A549 (cell line): ENCODE results near the gene P2RY13. TPM values are rescaled to one million over a fixed set of nuclear protein-coding genes. Genes with fewer than 3 reads are reported as not detected.

Experiments used
- ATAC-seq, 2 experiments: fragments of 200-7000 bp in 1 of 2; fragments of >200 bp in 1 of 2; cut with Nextera tagmentation in 1 of 2; cut with Tn5 transposase in 1 of 2; 3 replicates each; pipeline versions ENCODE4 v1.8.0 to v1.9.1; 2018 to 2020; ENCODE audit warnings: mild to moderate bottlenecking in 1 of 2, moderate library complexity in 1 of 2
- CTCF ChIA-PET: fragments of 300-600 bp; sonication (Branson Sonifier 250); formaldehyde crosslinking; extraction: SDS; loops from one replicate; lab custom pipeline; 2021; ENCODE audit warnings: antibody characterized with exemption, inconsistent platforms; lab: Yijun Ruan, JAX
- POLR2A ChIA-PET: fragments of 350-600 bp; formaldehyde crosslinking; extraction: SDS; loops from one replicate; lab custom pipeline; 2021; ENCODE audit warnings: antibody characterized with exemption, inconsistent platforms; lab: Yijun Ruan, JAX
- DNase-seq, 2 experiments: peaks; one replicate each; pipeline versions ENCODE4 v3.0.0 to v3.0.0-alpha.2; 2011 to 2016; ENCODE audit warnings: low read depth in 1 of 2, low spot score in 1 of 2
- FAIRE-seq: peaks from 2 replicates; lab custom pipeline; 2011; peaks lifted over from hg19 to GRCh38; lab: Jason Lieb, UNC
- H3K27ac ChIP-seq, 2 experiments: fragments of >200 bp; sonication (Bioruptor Twin); formaldehyde crosslinking; 3 replicates each; pipeline ENCODE4 v1.5.1; 2016 to 2017
- H3K4me1 ChIP-seq: fragments of >200 bp; sonication (Bioruptor Twin); formaldehyde crosslinking; 3 replicates; pipeline ENCODE4 v1.6.1; 2016
- H3K4me2 ChIP-seq: fragments of >200 bp; sonication (Bioruptor Twin); formaldehyde crosslinking; 3 replicates; pipeline ENCODE4 v1.6.1; 2016
- H3K4me3 ChIP-seq: fragments of >200 bp; sonication (Bioruptor Twin); formaldehyde crosslinking; 3 replicates; pipeline ENCODE4 v1.5.1; 2016
- H3K9me3 ChIP-seq: fragments of >200 bp; sonication (Bioruptor Twin); formaldehyde crosslinking; 3 replicates; pipeline ENCODE4 v1.6.1; 2016
- CEBPB ChIP-seq, 2 experiments: fragments of >200 bp in 1 of 2; sonication (Bioruptor Twin) in 1 of 2; formaldehyde crosslinking in 1 of 2; IDR thresholded peaks; 2 replicates each; pipeline ENCODE4 v1.6.1; 2012 to 2016
- E2F6 ChIP-seq: IDR thresholded peaks from 2 replicates; pipeline ENCODE4 v1.6.1; 2012; ENCODE audit warnings: low read depth, borderline replicate concordance
- EP300 ChIP-seq, 2 experiments: fragments of >200 bp; sonication (Bioruptor Twin); formaldehyde crosslinking; IDR thresholded peaks; 2 replicates in 1 of 2; 3 replicates in 1 of 2; pipeline ENCODE4 v1.6.1; 2016 to 2017
- ESRRA ChIP-seq: fragments of 150-350 bp; IDR thresholded peaks from 2 replicates; pipeline ENCODE4 v1.6.1; 2014; ENCODE audit warnings: mild to moderate bottlenecking, low read length, borderline replicate concordance
- FOSL2 ChIP-seq, 2 experiments: fragments of 450-650 bp in 1 of 2; fragments of >200 bp in 1 of 2; sonication (Bioruptor Twin) in 1 of 2; formaldehyde crosslinking; IDR thresholded peaks; 2 replicates each; pipeline versions ENCODE4 v1.5.0 to v1.6.1; 2016 to 2020; ENCODE audit warnings: mild to moderate bottlenecking in 1 of 2, moderate library complexity in 1 of 2
- FOXS1 ChIP-seq: fragments of 250-450 bp; sonication (Bioruptor Pico); IDR thresholded peaks from 2 replicates; pipeline ENCODE4 v1.5.0; 2020; ENCODE audit warnings: mild to moderate bottlenecking, moderate library complexity
- GATA3 ChIP-seq: IDR thresholded peaks from 2 replicates; pipeline ENCODE4 v1.6.1; 2012; ENCODE audit warnings: borderline replicate concordance
- HDAC2 ChIP-seq: fragments of 200-600 bp; sonication (generic); IDR thresholded peaks from 2 replicates; pipeline ENCODE4 v1.6.1; 2016
- HOXA7 ChIP-seq: fragments of 250-450 bp; sonication (Bioruptor Pico); IDR thresholded peaks from 2 replicates; pipeline ENCODE4 v1.5.0; 2020; ENCODE audit warnings: mild to moderate bottlenecking, moderate library complexity
- HOXB13 ChIP-seq: fragments of 250-450 bp; sonication (Bioruptor Pico); IDR thresholded peaks from 2 replicates; pipeline ENCODE4 v1.5.0; 2020; ENCODE audit warnings: low read depth, mild to moderate bottlenecking, moderate library complexity
- JUN ChIP-seq, 2 experiments: fragments of >200 bp; sonication (Bioruptor Twin); formaldehyde crosslinking; IDR thresholded peaks; 2 replicates in 1 of 2; 3 replicates in 1 of 2; pipeline ENCODE4 v1.6.1; 2016 to 2017
- JUNB ChIP-seq: fragments of >200 bp; sonication (Bioruptor Twin); formaldehyde crosslinking; IDR thresholded peaks from 2 replicates; pipeline ENCODE4 v1.6.1; 2016
- KDM1A ChIP-seq: fragments of 200-600 bp; sonication (generic); IDR thresholded peaks from 2 replicates; pipeline ENCODE4 v1.6.1; 2016; ENCODE audit warnings: low read depth, mild to moderate bottlenecking
- MAX ChIP-seq: IDR thresholded peaks from 2 replicates; pipeline ENCODE4 v1.6.1; 2012
- MAZ ChIP-seq: fragments of 150-350 bp; IDR thresholded peaks from 2 replicates; pipeline ENCODE4 v1.6.1; 2014; ENCODE audit warnings: antibody characterized with exemption, low read depth, low read length, borderline replicate concordance
- MYC ChIP-seq: IDR thresholded peaks from 2 replicates; pipeline ENCODE4 v1.6.1; 2012; ENCODE audit warnings: mild to moderate bottlenecking, inconsistent platforms, low read length, improper control_type of control experiment, borderline replicate concordance
- NPAS2 ChIP-seq: fragments of 250-450 bp; sonication (Bioruptor Pico); IDR thresholded peaks from 2 replicates; pipeline ENCODE4 v1.8.0; 2022; ENCODE audit warnings: mild to moderate bottlenecking, moderate library complexity, borderline replicate concordance
- PHF8 ChIP-seq: fragments of 200-600 bp; sonication (generic); IDR thresholded peaks from 2 replicates; pipeline ENCODE4 v1.6.1; 2016; ENCODE audit warnings: low read depth, mild to moderate bottlenecking, antibody characterized with exemption, moderate library complexity, borderline replicate concordance
- POLR2AphosphoS2 ChIP-seq: conservative IDR thresholded peaks from 2 replicates; pipeline ENCODE4 v1.6.1; 2012; ENCODE audit warnings: low read length, improper control_type of control experiment, inconsistent platforms
- RAD21 ChIP-seq, 2 experiments: fragments of >200 bp in 1 of 2; sonication (Bioruptor Twin) in 1 of 2; formaldehyde crosslinking in 1 of 2; IDR thresholded peaks in 1 of 2; conservative IDR thresholded peaks in 1 of 2; 2 replicates in 1 of 2; 3 replicates in 1 of 2; pipeline ENCODE4 v1.6.1; 2012 to 2018; ENCODE audit warnings: inconsistent platforms in 1 of 2
- REST ChIP-seq: fragments of 200-600 bp; sonication (generic); IDR thresholded peaks from 2 replicates; pipeline ENCODE4 v1.6.1; 2016; ENCODE audit warnings: antibody characterized with exemption, mild to moderate bottlenecking, moderate library complexity
- SREBF2 ChIP-seq: fragments of 450-650 bp; IDR thresholded peaks from 2 replicates; pipeline ENCODE4 v1.6.1; 2014; ENCODE audit warnings: mild to moderate bottlenecking, moderate library complexity
- TFCP2L1 ChIP-seq: fragments of 250-450 bp; sonication (Bioruptor Pico); IDR thresholded peaks from 2 replicates; pipeline ENCODE4 v1.5.0; 2021; ENCODE audit warnings: mild to moderate bottlenecking
- WGBS: methylation state at CpG from one replicate; pipeline ENCODE4 v1.1.6; 2017; ENCODE audit errors: missing lambda C conversion rate; 5-methylcytosine and 5-hydroxymethylcytosine counted together
- polyA plus RNA-seq, 4 experiments: library from polyadenylated mRNA; depleted of rRNA in 3 of 4; stranded (reverse); fragments of >200 nt; fragmentation: RNase III in 1 of 4; extraction: RNeasy Plus Mini Kit Qiagen cat#74134 plus additional on column Dnase treatment in 1 of 4; gene quantifications; 2 replicates in 3 of 4; 3 replicates in 1 of 4; pipeline ENCODE4 v1.2.3, GENCODE V29; 2011 to 2017

P2RY13 gene
- polyA plus RNA-seq, 2 of the 4 experiments (the other 2 are of a cell fraction): not detected

- TF ChIP-seq REST (no peak), HOXB13 (CRISPR knock-in tag) (no peak), POLR2AphosphoS2 (no peak), SREBF2 (no peak), JUNB (no peak), MAZ (no peak), TFCP2L1 (CRISPR knock-in tag) (no peak), MAX (no peak), CEBPB (IDR thresholded peaks at IDR 0.05) (no peak), KDM1A (no peak), EP300 (IDR thresholded peaks at IDR 0.05) (no peak)
Observed at GRCh38 chr3:151307131-151307530, 22.2 kb downstream of the P2RY13 start (continued).

GRCh38 chr3:151306168-151306810 lies 23.1 kb downstream of the P2RY13 start:
- DNase-seq: no peak
- Histone ChIP-seq H3K4me1 (peaks cover 26% of the 10 kb centered on the region), H3K4me3 (no peak overlapping the region), H3K9me3 (no peaks in the 10 kb centered on the region), H3K27ac (peak overlapping the region; percentile 72 to 84), H3K4me2 (peak overlapping the region; percentile 63; the same call in 2 of the 3 replicates)
- no peak for ATAC-seq
- ChIA-PET CTCF (interaction anchor here (1.3 to 6.1 kb wide), 7 partner anchors 8 to 533 kb away, joined by 4 to 47 read pairs (median 9); partner anchors contain the start of gene GPR87), POLR2A (interaction anchor here (1.8 to 2.5 kb wide), 2 partner anchors 10 to 22 kb away, joined by 5 to 11 read pairs; partner anchors contain the start of gene GPR87)
- 93% methylated on average over 4 of the region's 6 CpGs for WGBS
- no peak for FAIRE-seq
- no peak for TF ChIP-seq FOSL2 (IDR thresholded peaks at IDR 0.05)
- TF ChIP-seq FOSL2 (CRISPR knock-in tag; IDR thresholded peaks at IDR 0.05): no peak
- no peak for TF ChIP-seq HDAC2
- no peak for TF ChIP-seq FOXS1
- TF ChIP-seq ESRRA: no peak
- no peak for TF ChIP-seq PHF8
- TF ChIP-seq CEBPB (IDR thresholded peaks at IDR 0.05): no peak
- TF ChIP-seq JUN (IDR thresholded peaks at IDR 0.05): no peak
- no peak for TF ChIP-seq NPAS2 (CRISPR knock-in tag)
- TF ChIP-seq SREBF2: no peak
- no peak for TF ChIP-seq E2F6
- TF ChIP-seq GATA3: no peak
- TF ChIP-seq HOXB13 (CRISPR knock-in tag): no peak
- no peak for TF ChIP-seq EP300 (IDR thresholded peaks at IDR 0.05)
- TF ChIP-seq HOXA7 (CRISPR knock-in tag): no peak
- TF ChIP-seq MYC: no peak
- TF ChIP-seq RAD21 (conservative IDR thresholded peaks at IDR 0.05 in 1 of 2, IDR thresholded peaks at IDR 0.05 in 1 of 2): no peak
